PC-9 (cell line): ENCODE measurements around the gene TIMP3. TPM values are rescaled to one million over a fixed set of nuclear protein-coding genes. Genes with fewer than 3 reads are reported as not detected.

Experiments
- BruUV-seq: library from RNA; stranded (reverse); fragments of 400-500 nt; replicated peaks from 2 replicates; lab custom pipeline; 2021; lab: Mats Ljungman, UMichigan
- CTCF ChIA-PET: fragments of 300-600 bp; sonication (Branson Sonifier 250); formaldehyde crosslinking; loops from one replicate; lab custom pipeline; 2022; ENCODE audit warnings: antibody characterized with exemption; lab: Charles Lee
- POLR2A ChIA-PET: fragments of 300-600 bp; sonication (Branson Sonifier 250); formaldehyde crosslinking; loops from one replicate; lab custom pipeline; 2022; ENCODE audit warnings: antibody characterized with exemption; ENCODE audit not compliant: unreplicated experiment; lab: Charles Lee
- DNase-seq, 2 experiments: peaks; one replicate each; pipeline versions ENCODE4 v3.0.0 to v3.0.0-alpha.2; 2015 to 2022; ENCODE audit warnings: mixed read lengths in 1 of 2
- H2AFZ ChIP-seq: fragments of 200-600 bp; sonication (generic); 2 replicates; pipeline ENCODE4 v1.8.1; 2017; ENCODE audit warnings: antibody characterized with exemption
- H3F3A ChIP-seq: fragments of 200-600 bp; sonication (generic); 2 replicates; pipeline ENCODE4 v1.8.1; 2017; ENCODE audit warnings: antibody characterized with exemption, mild to moderate bottlenecking, low read depth; ENCODE audit not compliant: insufficient read depth
- H3K27ac ChIP-seq: fragments of 200-600 bp; sonication (generic); 2 replicates; pipeline ENCODE4 v1.6.1; 2016; ENCODE audit warnings: mixed run types
- H3K27me3 ChIP-seq: fragments of 200-600 bp; sonication (generic); 2 replicates; pipeline ENCODE4 v1.6.1; 2016; ENCODE audit warnings: low read depth, mixed run types; ENCODE audit not compliant: insufficient read depth
- H3K36me3 ChIP-seq: fragments of 200-600 bp; sonication (generic); 2 replicates; pipeline ENCODE4 v1.6.1; 2016; ENCODE audit warnings: low read depth, mixed run types
- H3K4me1 ChIP-seq: fragments of 200-600 bp; sonication (generic); replicated peaks from 2 replicates; pipeline ENCODE4 v1.6.1; 2016; ENCODE audit warnings: mixed run types; ENCODE audit not compliant: insufficient read depth
- H3K4me2 ChIP-seq: fragments of 200-600 bp; sonication (generic); 2 replicates; pipeline ENCODE4 v1.6.1; 2017; ENCODE audit warnings: mixed run types
- H3K4me3 ChIP-seq: fragments of 200-600 bp; sonication (generic); 2 replicates; pipeline ENCODE4 v1.6.1; 2016; ENCODE audit warnings: mixed run types
- H3K79me2 ChIP-seq: fragments of 200-600 bp; sonication (generic); 2 replicates; pipeline ENCODE4 v1.6.1; 2017; ENCODE audit warnings: low read depth, mixed run types
- H3K9me2 ChIP-seq: fragments of 200-600 bp; sonication (generic); 2 replicates; pipeline ENCODE4 v1.8.1; 2017; ENCODE audit warnings: mild to moderate bottlenecking; ENCODE audit not compliant: insufficient read depth
- H3K9me3 ChIP-seq: fragments of 200-600 bp; sonication (generic); 2 replicates; pipeline ENCODE4 v1.8.1; 2016; ENCODE audit warnings: low read depth; ENCODE audit not compliant: insufficient read depth
- H4K20me1 ChIP-seq: fragments of 200-600 bp; sonication (generic); 2 replicates; pipeline ENCODE4 v1.8.1; 2017; ENCODE audit not compliant: insufficient read depth
- CTCF ChIP-seq: fragments of 200-600 bp; sonication (generic); conservative IDR thresholded peaks from 2 replicates; pipeline ENCODE4 v1.6.1; 2017; ENCODE audit warnings: mixed run types, antibody characterized with exemption, mild to moderate bottlenecking, moderate library complexity
- EZH2 ChIP-seq: fragments of 200-600 bp; sonication (generic); IDR thresholded peaks from 2 replicates; pipeline ENCODE4 v1.8.0; 2017; ENCODE audit warnings: antibody characterized with exemption, low read depth
- intact Hi-C: fragments of 100-400 bp; cut with micrococcal nuclease; formaldehyde crosslinking; loops from one replicate; pipeline ENCODE4 v1.10.0; 2022; ENCODE audit not compliant: unreplicated experiment
- total RNA-seq: library from RNA; stranded (reverse); gene quantifications from 2 replicates; pipeline ENCODE4 v1.2.3, GENCODE V29; 2021

The TIMP3 gene
- total RNA-seq, 1 experiment from 2014 or later: 79.8 TPM

- Histone ChIP-seq H3K4me3 (no peak overlapping the region), H3K27ac (no peak overlapping the region), H3K79me2 (peaks cover 95% of the 10 kb centered on the region), H3K36me3 (peaks cover 63% of the 10 kb centered on the region), H4K20me1 (peaks cover 97% of the 10 kb centered on the region), H2AFZ (no peak overlapping the region), H3F3A (peaks cover 91% of the 10 kb centered on the region), H3K4me1 (no peaks in the 10 kb centered on the region), H3K27me3 (no peaks in the 10 kb centered on the region), H3K9me2 (no peaks in the 10 kb centered on the region), H3K9me3 (no peaks in the 10 kb centered on the region), H3K4me2 (no peak overlapping the region)
- no peak for TF ChIP-seq CTCF
- TF ChIP-seq EZH2: no peak
- no peak for DNase-seq
- intact Hi-C loops: no loop called here
- ChIA-PET CTCF (no interaction called here), POLR2A (interaction anchor here (0.7 kb wide), 1 partner anchor 1471 kb away, joined by 6 read pairs; no protein-coding TSS in a partner anchor)
- BruUV-seq: no TSS peak
These were observed 27.9 kb downstream of the TIMP3 start for GRCh38 chr22:32829451-32829851.

- POLR2A ChIA-PET: no interaction called here
These were observed 29.0 kb downstream of the TIMP3 start for GRCh38 chr22:32830473-32830872.

DNA sequence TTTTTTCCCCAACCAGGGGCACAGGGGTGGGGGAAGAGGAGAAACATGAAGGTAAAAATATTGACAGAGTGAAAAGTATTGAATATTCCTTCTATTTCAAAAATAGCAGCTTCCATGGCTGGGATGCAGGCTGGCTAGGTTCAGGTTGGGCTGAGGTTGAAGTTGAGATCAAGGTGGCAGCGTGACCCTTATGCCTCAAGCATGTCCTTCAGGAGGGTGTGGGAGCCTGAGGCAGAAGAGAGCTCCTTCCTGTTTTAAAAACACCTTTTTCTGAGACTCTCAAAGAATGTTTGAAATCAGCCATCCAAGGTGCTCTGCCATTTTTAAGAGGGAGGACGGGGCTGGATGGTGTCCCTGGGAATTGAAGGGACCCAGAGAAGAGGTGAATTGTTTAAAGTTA lies 29.5 kb downstream of the TIMP3 start:
- POLR2A ChIA-PET: no interaction called here
- H3K9me3 ChIP-seq: no peaks in the 10 kb centered on the region
- no peak overlapping the region for H3K4me3 ChIP-seq
- peaks cover 98% of the 10 kb centered on the region for H4K20me1 ChIP-seq
- H3K4me1 ChIP-seq: no peaks in the 10 kb centered on the region
- no peak for DNase-seq
- intact Hi-C loops: no loop called here
- H3K4me2 ChIP-seq: no peak overlapping the region
- H3K27me3 ChIP-seq: no peaks in the 10 kb centered on the region
- peaks cover 93% of the 10 kb centered on the region for H3F3A ChIP-seq
- TF ChIP-seq EZH2 (no peak), CTCF (no peak)
- H3K9me2 ChIP-seq: no peaks in the 10 kb centered on the region
- no peak overlapping the region for H2AFZ ChIP-seq
- peak overlapping the region; percentile 20; the same call in 1 of the 2 replicates for H3K27ac ChIP-seq
- BruUV-seq: no TSS peak
- peaks cover 96% of the 10 kb centered on the region for H3K79me2 ChIP-seq
- CTCF ChIA-PET: no interaction called here
- H3K36me3 ChIP-seq: peaks cover 74% of the 10 kb centered on the region

More at GRCh38 chr22:32830473-32830872, 29.0 kb downstream of the TIMP3 start:
- BruUV-seq: no TSS peak
- no peaks in the 10 kb centered on the region for H3K9me2 ChIP-seq
- DNase-seq: no peak
- TF ChIP-seq CTCF (no peak), EZH2 (no peak)
- no peaks in the 10 kb centered on the region for H3K4me1 ChIP-seq
- H3K79me2 ChIP-seq: peaks cover 96% of the 10 kb centered on the region
- no peak overlapping the region for H3K27ac ChIP-seq
- peaks cover 73% of the 10 kb centered on the region for H3K36me3 ChIP-seq
- H3F3A ChIP-seq: peaks cover 93% of the 10 kb centered on the region
- H3K4me3 ChIP-seq: no peak overlapping the region
- H3K9me3 ChIP-seq: no peaks in the 10 kb centered on the region
- H4K20me1 ChIP-seq: peaks cover 98% of the 10 kb centered on the region
- H3K4me2 ChIP-seq: no peak overlapping the region
- CTCF ChIA-PET: no interaction called here
- intact Hi-C loops: no loop called here
- H3K27me3 ChIP-seq: no peaks in the 10 kb centered on the region
- no peak overlapping the region for H2AFZ ChIP-seq
